Glutamatergic neuron (in vitro differentiated cells): Measurements from ENCODE around the gene PRKAG2. TPM values are rescaled to one million over a fixed set of nuclear protein-coding genes. Genes with fewer than 3 reads are reported as not detected.

Experiments used
- DNase-seq: peaks from one replicate; pipeline ENCODE4 v3.0.0; 2022
- H3K27ac Mint-ChIP-seq: one replicate; pipeline ENCODE4 v1.8.0; 2020; ENCODE audit warnings: mild to moderate bottlenecking, mixed read lengths, inconsistent platforms; ENCODE audit not compliant: unreplicated experiment
- H3K27me3 Mint-ChIP-seq: one replicate; pipeline ENCODE4 v1.8.0; 2020; ENCODE audit warnings: mild to moderate bottlenecking, moderate library complexity, mixed read lengths, inconsistent platforms; ENCODE audit not compliant: unreplicated experiment
- H3K36me3 Mint-ChIP-seq: one replicate; pipeline ENCODE4 v1.8.0; 2020; ENCODE audit warnings: mild to moderate bottlenecking, mixed read lengths, inconsistent platforms; ENCODE audit not compliant: unreplicated experiment
- H3K4me1 Mint-ChIP-seq: one replicate; pipeline ENCODE4 v1.8.0; 2020; ENCODE audit warnings: mild to moderate bottlenecking, low read depth, mixed read lengths, inconsistent platforms; ENCODE audit not compliant: unreplicated experiment
- H3K4me3 Mint-ChIP-seq: one replicate; pipeline ENCODE4 v1.8.0; 2020; ENCODE audit warnings: mild to moderate bottlenecking, mixed read lengths, inconsistent platforms; ENCODE audit not compliant: unreplicated experiment
- H3K9me3 Mint-ChIP-seq: one replicate; pipeline ENCODE4 v1.8.0; 2020; ENCODE audit warnings: mild to moderate bottlenecking, moderate library complexity, mixed read lengths, inconsistent platforms; ENCODE audit not compliant: unreplicated experiment
- total RNA-seq: library from RNA; stranded (reverse); fragmentation: NEBNext Ultra II Directional; extraction: Animal tissue kit (Norgen Biotek cat#: 25700); gene quantifications from one replicate; pipeline ENCODE4 v1.2.1, GENCODE V29; 2021; ENCODE audit not compliant: unreplicated experiment
- TF ChIP-seq, protein P1 (sequence below): fragments of 200-600 bp; sonication (generic); IDR thresholded peaks from one replicate; pipeline ENCODE4 v1.5.0; 2021; ENCODE audit not compliant: partially characterized antibody, unreplicated experiment

The PRKAG2 gene
- total RNA-seq, 1 donor from 2014 or later, result 24.7 TPM

GRCh38 chr7:151861881-151862280 lies 15.0 kb downstream of the PRKAG2 start:
- TF ChIP-seq, protein P1, sequence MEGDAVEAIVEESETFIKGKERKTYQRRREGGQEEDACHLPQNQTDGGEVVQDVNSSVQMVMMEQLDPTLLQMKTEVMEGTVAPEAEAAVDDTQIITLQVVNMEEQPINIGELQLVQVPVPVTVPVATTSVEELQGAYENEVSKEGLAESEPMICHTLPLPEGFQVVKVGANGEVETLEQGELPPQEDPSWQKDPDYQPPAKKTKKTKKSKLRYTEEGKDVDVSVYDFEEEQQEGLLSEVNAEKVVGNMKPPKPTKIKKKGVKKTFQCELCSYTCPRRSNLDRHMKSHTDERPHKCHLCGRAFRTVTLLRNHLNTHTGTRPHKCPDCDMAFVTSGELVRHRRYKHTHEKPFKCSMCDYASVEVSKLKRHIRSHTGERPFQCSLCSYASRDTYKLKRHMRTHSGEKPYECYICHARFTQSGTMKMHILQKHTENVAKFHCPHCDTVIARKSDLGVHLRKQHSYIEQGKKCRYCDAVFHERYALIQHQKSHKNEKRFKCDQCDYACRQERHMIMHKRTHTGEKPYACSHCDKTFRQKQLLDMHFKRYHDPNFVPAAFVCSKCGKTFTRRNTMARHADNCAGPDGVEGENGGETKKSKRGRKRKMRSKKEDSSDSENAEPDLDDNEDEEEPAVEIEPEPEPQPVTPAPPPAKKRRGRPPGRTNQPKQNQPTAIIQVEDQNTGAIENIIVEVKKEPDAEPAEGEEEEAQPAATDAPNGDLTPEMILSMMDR, result no peak
- H3K4me3 Mint-ChIP-seq, result no peak overlapping the region
- DNase-seq, result no peak
- no peak overlapping the region for H3K27ac Mint-ChIP-seq
- H3K4me1 Mint-ChIP-seq, result peaks cover 11% of the 10 kb centered on the region
- no peaks in the 10 kb centered on the region for H3K36me3 Mint-ChIP-seq
- H3K9me3 Mint-ChIP-seq, result peaks cover 3% of the 10 kb centered on the region
- peaks cover 3% of the 10 kb centered on the region for H3K27me3 Mint-ChIP-seq

GRCh38 chr7:151860771-151861170 lies 16.1 kb downstream of the PRKAG2 start:
- Mint-ChIP-seq H3K27me3 (peaks cover 3% of the 10 kb centered on the region), H3K9me3 (peaks cover 3% of the 10 kb centered on the region), H3K4me3 (no peak overlapping the region), H3K36me3 (no peaks in the 10 kb centered on the region), H3K27ac (no peak overlapping the region), H3K4me1 (peaks cover 18% of the 10 kb centered on the region)
- TF ChIP-seq, protein P1, result no peak
- DNase-seq, result no peak

GRCh38 chr7:151859948-151860685 lies 16.8 kb downstream of the PRKAG2 start:
- TF ChIP-seq, protein P1, result no peak
- H3K27ac Mint-ChIP-seq, result no peak overlapping the region
- H3K4me1 Mint-ChIP-seq, result peaks cover 19% of the 10 kb centered on the region
- peaks cover 3% of the 10 kb centered on the region for H3K9me3 Mint-ChIP-seq
- peaks cover 3% of the 10 kb centered on the region for H3K27me3 Mint-ChIP-seq
- no peak for DNase-seq
- H3K4me3 Mint-ChIP-seq, result no peak overlapping the region
- H3K36me3 Mint-ChIP-seq, result no peaks in the 10 kb centered on the region

- no peak overlapping the region for H3K27ac Mint-ChIP-seq
- H3K9me3 Mint-ChIP-seq, result peaks cover 3% of the 10 kb centered on the region
- H3K27me3 Mint-ChIP-seq, result peaks cover 3% of the 10 kb centered on the region
- H3K4me3 Mint-ChIP-seq, result no peak overlapping the region
- H3K36me3 Mint-ChIP-seq, result no peaks in the 10 kb centered on the region
- H3K4me1 Mint-ChIP-seq, result peaks cover 17% of the 10 kb centered on the region
- no peak for DNase-seq
- TF ChIP-seq, protein P1, result no peak
Observed at GRCh38 chr7:151859111-151859947, 17.6 kb downstream of the PRKAG2 start.

DNA sequence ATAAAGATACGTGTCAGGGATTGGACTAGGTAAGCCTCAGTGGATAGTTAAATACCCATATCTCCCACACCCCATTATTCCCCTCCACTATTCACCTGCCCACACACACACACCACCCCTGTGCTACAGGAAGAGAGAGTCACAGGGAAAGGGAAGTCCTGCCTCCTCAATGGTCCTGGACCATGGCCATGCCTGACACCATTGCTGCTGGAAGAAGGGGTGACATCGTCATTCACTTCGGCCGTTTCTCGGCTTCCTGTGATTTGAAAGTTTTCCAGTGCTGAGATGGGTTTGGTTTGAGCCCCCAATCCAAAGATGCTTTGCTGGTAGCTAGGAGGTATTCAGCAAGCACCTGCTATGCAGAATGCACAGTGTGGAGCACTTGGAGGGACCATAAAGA lies 18.5 kb downstream of the PRKAG2 start:
- H3K27ac Mint-ChIP-seq, result no peak overlapping the region
- no peak for DNase-seq
- TF ChIP-seq, protein P1, result no peak
- peaks cover 3% of the 10 kb centered on the region for H3K9me3 Mint-ChIP-seq
- no peak overlapping the region for H3K4me3 Mint-ChIP-seq
- H3K36me3 Mint-ChIP-seq, result no peaks in the 10 kb centered on the region
- H3K27me3 Mint-ChIP-seq, result peaks cover 7% of the 10 kb centered on the region
- H3K4me1 Mint-ChIP-seq, result peaks cover 15% of the 10 kb centered on the region
